Osteoblast (primary cell): ENCODE results near the gene ADGRG4. TPM values are rescaled to one million over a fixed set of nuclear protein-coding genes. Genes with fewer than 3 reads are reported as not detected.

Experiments
- DNase-seq: peaks from one replicate; pipeline ENCODE4 v3.0.0; 2011; ENCODE audit warnings: low spot score, mixed read lengths; ENCODE audit not compliant: insufficient read length; ENCODE audit errors: missing footprints
- H2AFZ ChIP-seq: 2 replicates; pipeline ENCODE4 v1.6.0; 2011; ENCODE audit warnings: mild to moderate bottlenecking, low read length
- H3K27ac ChIP-seq: 2 replicates; pipeline ENCODE4 v1.5.1; 2011; ENCODE audit warnings: mild to moderate bottlenecking, low read depth, low read length, moderate library complexity
- H3K27me3 ChIP-seq: 2 replicates; pipeline ENCODE4 v1.6.0; 2012; ENCODE audit warnings: mild to moderate bottlenecking, control low read depth, inconsistent platforms, low read length, moderate library complexity; ENCODE audit not compliant: insufficient read depth
- H3K36me3 ChIP-seq: 2 replicates; pipeline ENCODE4 v1.5.1; 2011; ENCODE audit warnings: mild to moderate bottlenecking, low read length, control low read depth, moderate library complexity; ENCODE audit not compliant: insufficient read depth
- H3K4me1 ChIP-seq: 2 replicates; pipeline ENCODE4 v1.5.1; 2011; ENCODE audit warnings: mild to moderate bottlenecking, low read length, control low read depth, moderate library complexity; ENCODE audit not compliant: insufficient read depth
- H3K4me2 ChIP-seq: 2 replicates; pipeline ENCODE4 v1.6.0; 2011; ENCODE audit warnings: mild to moderate bottlenecking, low read length; ENCODE audit not compliant: insufficient read depth
- H3K4me3 ChIP-seq: fragments of 200-600 bp; sonication (generic); 3 replicates; pipeline ENCODE4 v1.5.1; 2012; ENCODE audit warnings: mild to moderate bottlenecking, low read length, inconsistent platforms; ENCODE audit not compliant: insufficient read depth
- H3K79me2 ChIP-seq: 2 replicates; pipeline ENCODE4 v1.6.0; 2012; ENCODE audit warnings: mild to moderate bottlenecking, low read length, control low read depth, inconsistent platforms; ENCODE audit not compliant: insufficient read depth
- H3K9me3 ChIP-seq: 2 replicates; pipeline ENCODE4 v1.5.1; 2011; ENCODE audit warnings: low read depth, low read length, control low read depth
- H4K20me1 ChIP-seq: 2 replicates; pipeline ENCODE4 v1.6.0; 2012; ENCODE audit warnings: mild to moderate bottlenecking, low read length, control low read depth; ENCODE audit not compliant: insufficient read depth
- total RNA-seq: library from RNA; depleted of rRNA; stranded (reverse); fragments of >200 nt; gene quantifications from 2 replicates; pipeline ENCODE4 v1.2.3, GENCODE V29; 2012
- TF ChIP-seq, protein P1 (sequence below): IDR thresholded peaks from 2 replicates; pipeline ENCODE4 v1.5.1; 2011; ENCODE audit warnings: mild to moderate bottlenecking, low read depth, low read length, moderate library complexity; ENCODE audit errors: extremely low read depth

The ADGRG4 gene
- total RNA-seq, 1 donor, result not detected

DNA sequence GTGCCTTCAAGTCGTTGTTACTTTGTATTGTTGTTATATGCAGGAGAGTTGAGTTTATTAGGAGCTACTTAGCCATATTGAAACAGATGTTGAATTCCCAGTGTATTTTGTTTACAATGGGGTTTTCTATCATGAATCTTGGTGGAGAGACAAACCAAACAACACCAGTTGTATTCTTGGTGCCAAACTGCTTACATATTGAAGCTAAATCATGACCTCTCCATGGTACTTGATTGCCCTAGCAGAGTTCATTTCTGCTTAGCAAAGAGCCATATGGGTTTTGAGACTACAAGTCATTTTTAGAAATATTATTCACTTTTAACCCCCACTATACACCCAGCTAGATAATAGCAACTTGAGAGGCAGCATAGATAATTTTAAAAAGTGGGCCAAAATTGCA lies 85.4 kb downstream of the ADGRG4 start:
- no peak overlapping the region for H2AFZ ChIP-seq
- H3K27ac ChIP-seq, result no peak overlapping the region
- no peak overlapping the region for H3K4me3 ChIP-seq
- TF ChIP-seq, protein P1, sequence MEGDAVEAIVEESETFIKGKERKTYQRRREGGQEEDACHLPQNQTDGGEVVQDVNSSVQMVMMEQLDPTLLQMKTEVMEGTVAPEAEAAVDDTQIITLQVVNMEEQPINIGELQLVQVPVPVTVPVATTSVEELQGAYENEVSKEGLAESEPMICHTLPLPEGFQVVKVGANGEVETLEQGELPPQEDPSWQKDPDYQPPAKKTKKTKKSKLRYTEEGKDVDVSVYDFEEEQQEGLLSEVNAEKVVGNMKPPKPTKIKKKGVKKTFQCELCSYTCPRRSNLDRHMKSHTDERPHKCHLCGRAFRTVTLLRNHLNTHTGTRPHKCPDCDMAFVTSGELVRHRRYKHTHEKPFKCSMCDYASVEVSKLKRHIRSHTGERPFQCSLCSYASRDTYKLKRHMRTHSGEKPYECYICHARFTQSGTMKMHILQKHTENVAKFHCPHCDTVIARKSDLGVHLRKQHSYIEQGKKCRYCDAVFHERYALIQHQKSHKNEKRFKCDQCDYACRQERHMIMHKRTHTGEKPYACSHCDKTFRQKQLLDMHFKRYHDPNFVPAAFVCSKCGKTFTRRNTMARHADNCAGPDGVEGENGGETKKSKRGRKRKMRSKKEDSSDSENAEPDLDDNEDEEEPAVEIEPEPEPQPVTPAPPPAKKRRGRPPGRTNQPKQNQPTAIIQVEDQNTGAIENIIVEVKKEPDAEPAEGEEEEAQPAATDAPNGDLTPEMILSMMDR, result no peak
- H3K9me3 ChIP-seq, result no peaks in the 10 kb centered on the region
- H3K4me2 ChIP-seq, result no peak overlapping the region
- H3K4me1 ChIP-seq, result no peaks in the 10 kb centered on the region
- no peaks in the 10 kb centered on the region for H3K27me3 ChIP-seq
- DNase-seq, result no peak
- H3K36me3 ChIP-seq, result no peaks in the 10 kb centered on the region
- H4K20me1 ChIP-seq, result no peaks in the 10 kb centered on the region
- H3K79me2 ChIP-seq, result no peaks in the 10 kb centered on the region

GRCh38 chrX:136386826-136387225 lies 86.1 kb downstream of the ADGRG4 start:
- Histone ChIP-seq H3K27ac (no peak overlapping the region), H2AFZ (no peak overlapping the region), H3K79me2 (no peaks in the 10 kb centered on the region), H3K36me3 (no peaks in the 10 kb centered on the region), H3K9me3 (no peaks in the 10 kb centered on the region), H3K27me3 (no peaks in the 10 kb centered on the region), H3K4me1 (no peaks in the 10 kb centered on the region), H3K4me3 (no peak overlapping the region), H3K4me2 (no peak overlapping the region), H4K20me1 (no peaks in the 10 kb centered on the region)
- no peak for DNase-seq
- TF ChIP-seq, protein P1, result no peak

DNA sequence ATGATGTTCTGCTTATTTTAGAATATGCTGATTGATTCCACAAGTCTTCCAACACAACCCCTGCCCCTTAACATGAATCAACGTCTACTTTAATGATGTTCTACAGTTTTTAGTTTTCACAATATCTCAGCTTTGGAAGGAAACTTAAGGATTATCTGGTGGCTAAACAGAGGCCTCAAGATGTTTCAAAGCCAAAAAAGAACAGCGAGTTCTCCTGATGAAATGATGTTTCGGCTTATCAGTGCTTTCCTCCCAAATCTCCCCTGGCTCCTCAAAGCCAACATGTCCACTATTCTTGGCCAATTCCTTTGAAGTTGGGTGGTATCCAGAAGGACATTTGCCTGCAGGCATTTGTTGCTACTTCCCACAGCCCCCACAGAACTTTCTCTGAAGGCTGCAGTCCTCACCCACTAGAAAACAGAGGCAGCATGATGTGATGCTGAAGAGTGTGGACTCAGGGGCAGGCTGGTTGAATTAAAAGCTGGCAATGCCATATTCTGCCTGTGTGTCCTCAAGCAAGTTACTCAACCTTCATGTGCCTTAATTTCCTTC lies 87.3 kb downstream of the ADGRG4 start:
- no peaks in the 10 kb centered on the region for H3K36me3 ChIP-seq
- H3K4me3 ChIP-seq, result no peak overlapping the region
- no peaks in the 10 kb centered on the region for H3K27me3 ChIP-seq
- no peak overlapping the region for H3K27ac ChIP-seq
- no peaks in the 10 kb centered on the region for H4K20me1 ChIP-seq
- H3K9me3 ChIP-seq, result no peaks in the 10 kb centered on the region
- H3K79me2 ChIP-seq, result no peaks in the 10 kb centered on the region
- H2AFZ ChIP-seq, result no peak overlapping the region
- H3K4me1 ChIP-seq, result no peaks in the 10 kb centered on the region
- no peak overlapping the region for H3K4me2 ChIP-seq
- DNase-seq, result no peak
- TF ChIP-seq, protein P1, result no peak

GRCh38 chrX:136390921-136391320 lies 90.2 kb downstream of the ADGRG4 start:
- no peak overlapping the region for H3K4me2 ChIP-seq
- H3K9me3 ChIP-seq, result no peaks in the 10 kb centered on the region
- no peaks in the 10 kb centered on the region for H3K4me1 ChIP-seq
- H3K27ac ChIP-seq, result no peak overlapping the region
- H3K27me3 ChIP-seq, result no peaks in the 10 kb centered on the region
- H3K79me2 ChIP-seq, result no peaks in the 10 kb centered on the region
- no peaks in the 10 kb centered on the region for H4K20me1 ChIP-seq
- no peaks in the 10 kb centered on the region for H3K36me3 ChIP-seq
- no peak for DNase-seq
- TF ChIP-seq, protein P1, result no peak
- H2AFZ ChIP-seq, result no peak overlapping the region
- H3K4me3 ChIP-seq, result no peak overlapping the region
